GM18951 (cell line): ENCODE results near the gene HHAT.

Experiments
- POLR2A ChIP-seq: IDR thresholded peaks from 4 replicates; pipeline ENCODE4 v1.6.1; 2011; ENCODE audit warnings: mild to moderate bottlenecking; ENCODE audit not compliant: insufficient read length, insufficient read depth; ENCODE audit errors: extremely low read depth
- in situ Hi-C: fragments of 300-500 bp; cut with MboI; formaldehyde crosslinking; loops from one replicate; pipeline ENCODE4 v1.12.0; 2022; ENCODE audit warnings: low sequenced_read_pairs, mixed read lengths, inconsistent platforms; ENCODE audit not compliant: unreplicated experiment

The HHAT gene

DNA sequence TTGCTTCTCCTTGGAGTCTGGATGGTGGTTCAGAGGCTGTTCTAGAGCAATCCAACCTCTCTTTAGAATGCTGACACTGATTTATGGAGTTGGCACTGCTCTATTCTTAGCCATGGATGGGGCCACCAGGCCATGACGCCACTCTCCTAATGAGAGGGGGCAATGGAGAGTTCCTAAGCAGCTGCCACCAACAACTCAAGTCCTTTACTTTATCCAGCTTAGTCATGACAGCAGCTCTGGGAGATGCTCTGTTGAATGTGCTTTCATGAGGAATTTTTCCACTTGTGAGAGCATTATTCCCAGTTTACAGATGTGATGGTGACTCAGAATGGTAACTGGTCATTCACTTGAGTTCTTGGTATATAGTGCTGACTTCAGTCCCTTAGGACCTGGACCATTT, 366.3 kb downstream of the HHAT start:
- in situ Hi-C loops, result no loop called here

GRCh38 chr1:210696709-210697108, 368.0 kb downstream of the HHAT start:
- in situ Hi-C loops, result no loop called here
- no peak for TF ChIP-seq POLR2A

More for the DNA sequence above, 366.3 kb downstream of the HHAT start:
- no peak for TF ChIP-seq POLR2A

DNA sequence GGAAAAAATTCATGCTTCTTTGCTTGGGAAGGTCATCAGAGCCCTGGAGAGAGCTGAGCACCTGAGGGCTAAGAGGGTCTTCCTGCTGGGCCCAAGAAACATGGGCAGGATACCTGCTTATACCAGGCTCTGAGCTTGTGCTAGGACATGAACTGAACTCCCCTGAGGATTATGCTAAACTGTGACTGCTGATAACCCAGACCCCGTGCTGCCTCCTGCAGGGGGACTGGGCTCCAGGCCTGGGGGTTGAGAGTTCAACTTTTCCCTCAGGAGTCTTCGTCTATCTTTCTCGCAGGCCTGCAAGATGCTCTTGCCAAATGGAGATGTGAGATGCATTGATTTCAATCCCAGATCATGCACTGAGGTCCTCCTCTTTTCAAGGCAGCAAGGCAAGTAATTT, 368.5 kb downstream of the HHAT start:
- no peak for TF ChIP-seq POLR2A

DNA sequence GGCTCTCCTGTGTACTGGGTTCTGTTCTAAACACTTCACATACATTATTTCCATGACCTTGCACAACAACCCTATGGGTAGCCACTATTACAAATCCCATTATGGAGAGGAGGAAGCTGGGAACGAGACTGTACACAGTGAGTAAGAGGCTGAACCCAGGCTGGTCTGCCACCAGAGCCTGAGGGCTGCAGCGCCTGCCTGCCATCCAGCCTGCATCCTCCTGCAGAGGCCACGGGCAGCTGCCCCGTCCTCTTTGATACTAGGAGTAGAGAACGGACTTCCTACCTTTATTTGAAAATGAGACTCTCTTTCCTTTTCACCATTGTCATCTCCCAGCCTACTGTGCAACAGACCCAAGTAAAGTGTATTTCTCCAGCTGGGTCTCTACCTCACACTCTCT, 370.0 kb downstream of the HHAT start:
- no peak for TF ChIP-seq POLR2A
- in situ Hi-C loops, result no loop called here

More for the DNA sequence above, 368.5 kb downstream of the HHAT start:
- in situ Hi-C loops, result no loop called here

- no peak for TF ChIP-seq POLR2A
Observed at GRCh38 chr1:210700083-210700482, 371.4 kb downstream of the HHAT start.

DNA sequence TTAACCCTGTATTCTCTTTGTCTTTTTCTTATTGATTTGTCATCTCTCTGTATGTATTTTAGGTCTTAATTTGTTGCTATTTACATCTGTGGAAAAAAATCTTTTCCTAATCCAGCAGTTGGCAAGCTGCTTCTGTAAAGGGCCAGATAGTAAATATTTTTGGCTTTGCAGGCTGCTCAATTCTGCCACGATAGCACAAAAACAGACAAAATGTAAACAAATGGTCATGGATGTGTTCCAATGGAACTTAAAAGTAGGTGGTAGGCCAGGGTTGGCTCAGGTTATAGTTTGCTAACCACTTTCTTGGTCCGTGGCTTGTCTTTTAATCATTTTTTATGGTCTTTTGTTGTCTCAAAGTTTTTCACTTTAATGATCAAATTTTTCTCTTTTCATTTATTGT, 371.8 kb downstream of the HHAT start:
- in situ Hi-C loops, result no loop called here
- no peak for TF ChIP-seq POLR2A

More at GRCh38 chr1:210700083-210700482, 371.4 kb downstream of the HHAT start:
- in situ Hi-C loops, result no loop called here

DNA sequence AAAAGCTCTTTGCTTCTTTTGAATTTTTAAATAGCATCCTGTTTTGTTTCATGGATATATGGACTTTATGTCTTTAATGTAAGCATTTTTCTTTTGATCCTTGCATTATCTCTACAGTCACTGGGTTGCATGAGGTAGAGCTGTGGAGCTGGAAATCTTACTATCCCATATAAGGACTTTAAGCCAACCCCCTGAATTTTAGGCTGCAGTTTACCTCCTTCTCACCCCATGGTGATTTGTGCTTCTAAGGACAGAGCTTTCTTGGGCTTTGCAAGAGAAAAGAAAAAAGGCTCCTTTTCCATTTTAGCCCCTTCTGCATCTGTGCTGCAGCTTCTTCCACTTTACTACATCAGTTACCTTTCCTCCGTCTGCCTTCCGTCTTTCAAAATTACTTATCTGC, 373.8 kb downstream of the HHAT start:
- in situ Hi-C loops, result no loop called here
- no peak for TF ChIP-seq POLR2A

DNA sequence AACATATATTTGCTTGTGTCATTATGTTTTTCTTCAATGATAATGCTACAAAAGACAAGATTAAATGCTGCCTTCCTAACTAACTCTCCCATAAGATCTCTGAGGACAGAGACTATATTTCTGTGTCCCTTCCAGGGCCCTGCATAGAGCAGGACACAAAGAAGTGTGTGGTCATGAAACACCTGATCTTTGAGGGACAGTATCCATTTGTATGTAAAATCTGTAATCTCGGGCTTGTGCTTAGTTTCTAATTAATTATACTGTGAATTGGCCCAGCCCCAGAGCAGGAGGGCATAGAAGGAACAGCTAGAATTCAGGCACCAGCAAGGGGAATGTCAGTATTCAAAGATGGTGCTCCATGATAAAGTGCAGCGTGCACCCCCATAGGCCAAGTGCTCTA, 374.9 kb downstream of the HHAT start:
- in situ Hi-C loops, result no loop called here
- TF ChIP-seq POLR2A, result no peak

DNA sequence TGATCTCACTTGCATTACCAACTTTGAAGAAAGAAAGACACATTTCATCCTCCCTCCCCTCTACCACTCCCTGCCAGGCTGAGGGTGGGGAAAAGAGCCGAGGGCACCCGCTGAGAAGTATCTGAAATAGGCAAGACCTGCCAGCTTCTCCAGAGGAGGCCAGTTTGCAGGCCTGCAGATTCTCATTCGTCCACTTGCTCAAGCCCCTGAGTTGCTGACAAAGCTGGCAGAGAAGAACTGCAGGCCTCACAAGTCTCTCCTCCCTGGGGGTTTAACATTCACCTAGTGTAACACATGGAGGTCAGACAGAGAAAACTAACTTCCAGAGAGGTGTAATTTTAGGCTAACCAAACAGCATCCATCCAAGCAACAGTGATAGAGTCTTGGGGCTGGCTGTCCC, 376.4 kb downstream of the HHAT start:
- in situ Hi-C loops, result no loop called here
- no peak for TF ChIP-seq POLR2A

DNA sequence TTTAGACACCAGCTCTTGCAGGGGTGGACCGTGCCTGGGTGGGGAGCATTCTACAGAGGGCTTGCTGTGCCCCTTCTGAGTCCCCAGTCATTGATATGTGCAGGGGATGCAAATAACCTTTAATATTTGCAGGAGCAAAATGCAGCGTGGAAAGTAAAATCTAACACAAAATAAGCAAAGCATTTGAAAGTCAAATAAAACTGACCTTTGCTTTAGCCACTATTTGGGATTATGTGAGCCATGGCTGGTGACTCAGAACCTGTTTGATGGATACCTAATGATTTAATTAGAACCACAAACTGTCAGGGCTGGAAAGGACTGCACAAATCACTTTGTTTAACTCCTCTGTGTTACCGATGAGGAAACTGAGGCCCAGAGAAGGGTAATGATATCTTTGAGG, 377.5 kb downstream of the HHAT start:
- no peak for TF ChIP-seq POLR2A
- in situ Hi-C loops, result no loop called here

DNA sequence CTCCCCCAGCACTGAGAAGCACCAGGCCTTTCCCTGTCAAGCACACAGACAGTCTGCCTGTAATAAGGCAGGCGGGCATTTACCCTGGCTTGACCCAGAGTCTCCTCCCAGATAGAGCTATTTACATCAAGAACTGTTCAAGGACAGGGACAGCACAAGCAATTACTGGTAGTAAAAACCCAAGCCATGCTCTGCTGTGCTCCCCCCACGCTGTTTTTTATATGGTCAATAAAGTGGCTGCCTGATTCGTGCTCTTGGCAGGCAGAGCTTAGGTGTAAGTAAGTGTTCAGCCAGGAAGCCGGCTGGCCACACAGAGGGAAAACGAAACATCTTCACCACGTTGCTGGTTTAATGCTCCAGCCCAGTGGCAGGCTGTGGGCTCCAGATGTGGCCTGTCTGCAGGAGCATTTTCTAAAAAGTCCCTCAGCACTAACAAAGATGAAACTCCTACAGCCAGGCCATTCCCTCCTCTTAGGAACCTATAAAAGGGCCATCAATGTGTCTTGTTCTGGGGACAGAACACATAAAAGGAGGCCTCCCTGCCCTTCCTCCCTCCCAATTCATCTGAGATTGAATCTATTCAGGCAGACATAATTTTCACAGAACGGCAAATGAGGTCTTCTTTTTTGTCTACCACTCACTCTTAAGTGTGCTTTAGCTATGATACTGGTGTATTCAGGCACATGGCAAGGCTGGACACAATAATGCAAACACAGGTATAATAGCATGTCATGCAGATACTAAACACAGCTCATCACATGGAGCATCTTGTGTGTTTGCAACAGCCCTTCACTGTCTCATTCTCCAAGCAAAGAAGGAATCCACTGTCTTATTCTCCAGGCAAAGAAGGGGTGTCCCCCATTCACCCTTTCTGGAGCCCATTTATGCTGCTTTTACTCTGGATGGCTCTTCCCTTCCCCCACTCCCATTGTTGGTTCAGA, 378.9 kb downstream of the HHAT start:
- TF ChIP-seq POLR2A, result no peak
- in situ Hi-C loops, result no loop called here

- in situ Hi-C loops, result no loop called here
Observed at GRCh38 chr1:210709701-210710100, 381.0 kb downstream of the HHAT start.

DNA sequence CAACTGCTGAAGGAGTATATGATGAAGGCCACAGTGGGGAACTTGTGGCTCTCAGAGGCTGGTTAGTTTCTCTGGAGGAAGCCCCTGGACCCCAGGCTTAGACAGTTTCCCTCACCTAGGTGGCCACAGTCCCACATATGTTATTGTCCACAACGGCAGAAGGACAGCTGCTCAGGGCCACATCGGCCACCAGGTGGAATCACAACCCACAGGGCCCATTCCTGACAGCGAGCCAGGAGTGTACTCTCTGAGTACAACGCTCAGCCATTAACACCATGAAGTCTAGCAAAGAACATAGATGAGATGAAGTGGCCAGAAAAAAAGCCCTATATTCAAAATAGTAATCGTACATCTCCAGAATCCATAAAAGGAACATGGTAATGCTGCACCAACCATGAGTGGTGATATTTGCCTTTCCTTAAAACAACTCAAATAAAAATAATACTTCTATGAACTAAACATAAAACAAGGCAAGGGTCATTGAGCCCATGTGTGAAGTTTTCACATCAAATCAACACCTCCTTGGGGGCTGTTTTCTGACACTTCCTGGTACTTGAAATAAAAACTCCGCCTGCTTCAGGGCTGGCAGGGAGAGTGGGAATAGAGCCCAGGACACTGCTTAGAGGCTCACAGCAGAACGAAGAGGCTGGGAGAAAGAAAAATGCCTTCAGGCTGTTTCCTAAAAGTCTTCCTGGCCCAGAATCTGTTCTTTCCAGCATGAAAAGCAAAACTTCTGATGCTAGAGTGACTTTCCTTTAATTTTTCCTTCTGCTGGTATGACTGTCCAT, 383.3 kb downstream of the HHAT start:
- TF ChIP-seq POLR2A, result no peak
- in situ Hi-C loops, result no loop called here

More at GRCh38 chr1:210709701-210710100, 381.0 kb downstream of the HHAT start:
- no peak for TF ChIP-seq POLR2A
